HG02798 (cell line): ENCODE results near the gene FBXW12.

ENCODE experiments used
- ATAC-seq: cut with Tn5 transposase; IDR thresholded peaks from one replicate; pipeline ENCODE4 v1.9.1; 2021; ENCODE audit warnings: mild to moderate bottlenecking; ENCODE audit not compliant: unreplicated experiment, poor library complexity

FBXW12 gene

DNA sequence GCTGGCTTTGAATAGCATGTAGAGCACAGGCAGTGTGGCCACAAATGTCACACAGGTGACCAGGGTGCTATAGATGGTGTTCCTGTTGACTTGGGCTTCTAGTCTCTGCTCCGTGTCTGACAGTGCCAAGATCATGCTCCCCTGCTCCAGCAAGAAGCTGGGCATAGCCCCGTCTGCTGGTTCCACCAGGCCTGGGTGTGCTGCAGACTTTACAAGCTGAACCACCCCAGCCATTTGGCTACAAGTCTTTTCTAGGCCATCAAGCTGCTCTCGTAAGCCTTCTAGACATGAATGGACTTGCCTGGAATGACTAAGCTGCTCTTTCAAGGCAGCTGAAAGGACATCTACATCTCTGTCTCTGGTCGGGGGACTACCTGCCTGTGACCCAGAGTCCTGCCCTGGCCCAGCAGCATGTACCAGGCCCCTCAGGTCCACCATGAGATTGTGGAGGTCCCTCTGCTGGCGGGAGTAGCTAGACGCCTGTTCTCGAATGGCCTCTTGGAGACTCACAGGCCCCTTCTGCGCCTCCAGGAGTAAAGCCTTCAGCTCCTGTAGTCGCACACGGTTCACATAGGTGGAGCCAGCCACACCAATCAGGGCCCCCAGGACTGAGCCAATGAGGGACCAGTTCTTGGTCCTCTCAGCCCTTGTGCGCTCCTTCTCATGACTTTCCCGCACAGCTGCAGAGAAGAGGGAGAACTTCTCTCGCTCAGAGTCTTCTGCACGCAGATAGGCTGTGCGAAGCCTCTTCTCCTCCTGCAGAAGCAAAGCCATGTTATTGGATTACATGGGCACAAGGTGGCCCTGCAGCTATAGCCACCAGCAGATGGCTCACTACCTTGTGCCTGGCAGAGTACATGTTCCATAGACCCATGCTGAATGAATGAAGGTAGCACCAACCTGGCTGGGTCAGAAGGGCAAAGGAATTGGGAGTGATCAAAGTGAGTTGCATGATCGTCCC, 60.7 kb downstream of the FBXW12 start:
- ATAC-seq = no peak

DNA sequence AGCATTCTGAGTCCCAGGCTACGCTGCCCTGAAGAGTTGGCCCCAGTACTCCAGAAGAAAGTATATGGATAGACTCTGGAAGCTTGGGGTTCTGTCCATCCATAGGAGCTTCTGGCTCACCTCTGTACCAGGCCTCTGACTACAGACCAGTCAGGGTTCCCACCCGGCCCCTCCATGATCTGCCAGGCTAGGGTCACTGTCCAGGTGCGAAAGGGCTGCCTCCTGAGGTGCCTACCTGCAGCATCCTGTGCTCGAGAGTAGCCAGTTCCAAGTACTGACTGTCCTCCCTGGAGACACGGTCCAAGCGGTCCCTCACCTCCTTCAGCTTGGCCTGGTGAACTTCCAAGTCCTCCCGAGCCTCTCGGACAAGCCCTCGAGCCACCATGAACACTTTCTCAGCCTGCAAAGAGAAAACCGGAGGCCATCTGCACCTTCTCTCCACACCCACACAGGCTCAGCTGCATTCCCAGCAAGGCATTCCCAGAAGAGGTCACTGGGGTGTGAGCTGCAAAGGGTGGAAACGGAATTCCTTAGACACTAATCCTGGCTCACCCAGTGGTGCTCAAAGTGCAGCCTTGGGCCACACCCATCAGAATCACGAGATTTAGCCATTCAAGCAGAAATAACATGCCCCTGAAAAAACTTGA, 61.6 kb downstream of the FBXW12 start:
- ATAC-seq = no peak

DNA sequence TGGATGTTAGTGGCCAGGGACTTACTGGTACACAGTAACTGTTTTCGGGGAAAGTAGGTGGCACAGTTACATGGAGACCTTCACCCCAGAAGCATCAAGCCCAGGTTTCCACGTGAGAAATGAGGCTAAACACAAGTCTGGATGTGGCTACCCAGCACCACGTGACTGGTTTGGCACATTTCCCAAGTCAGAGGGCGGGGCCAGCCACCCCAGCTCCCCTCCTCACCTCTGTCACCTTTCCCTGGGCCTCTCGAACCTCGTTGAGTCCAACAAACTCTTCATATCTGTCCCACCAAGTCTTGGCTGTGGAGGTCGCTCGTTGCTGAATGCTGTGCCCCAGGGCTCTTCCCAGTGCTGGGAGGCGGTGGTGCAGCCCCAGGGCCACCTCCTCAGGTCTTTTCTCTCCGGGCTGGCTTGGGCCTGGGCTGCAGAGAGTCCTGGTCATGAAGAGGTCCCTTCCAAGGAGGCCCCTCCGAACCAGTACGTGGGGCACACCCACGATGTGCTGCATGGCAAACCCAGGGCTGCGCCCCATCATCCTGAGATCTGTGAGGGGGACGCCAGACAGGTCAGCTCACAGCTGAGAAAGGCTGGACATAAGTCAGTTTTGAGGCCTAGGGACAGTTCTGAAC, 62.7 kb downstream of the FBXW12 start:
- no peak for ATAC-seq

DNA sequence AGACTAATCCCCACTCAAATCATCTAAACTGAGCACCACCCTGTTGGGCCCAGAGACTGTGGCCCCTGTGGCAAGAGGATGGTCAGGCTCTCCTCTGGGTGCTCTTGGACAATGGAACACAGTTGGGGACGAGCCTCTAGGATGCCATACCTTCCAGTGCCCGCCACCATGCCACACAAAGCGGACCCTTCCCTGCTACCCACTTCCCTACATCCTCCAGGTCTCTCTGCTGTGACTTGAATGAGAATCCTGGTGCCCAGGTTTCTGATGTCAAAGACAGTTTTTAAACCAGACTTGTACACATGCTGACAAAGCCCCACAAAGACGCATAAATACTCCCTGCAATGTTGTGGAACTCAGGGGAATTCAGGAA, 63.2 kb downstream of the FBXW12 start:
- ATAC-seq = no peak

DNA sequence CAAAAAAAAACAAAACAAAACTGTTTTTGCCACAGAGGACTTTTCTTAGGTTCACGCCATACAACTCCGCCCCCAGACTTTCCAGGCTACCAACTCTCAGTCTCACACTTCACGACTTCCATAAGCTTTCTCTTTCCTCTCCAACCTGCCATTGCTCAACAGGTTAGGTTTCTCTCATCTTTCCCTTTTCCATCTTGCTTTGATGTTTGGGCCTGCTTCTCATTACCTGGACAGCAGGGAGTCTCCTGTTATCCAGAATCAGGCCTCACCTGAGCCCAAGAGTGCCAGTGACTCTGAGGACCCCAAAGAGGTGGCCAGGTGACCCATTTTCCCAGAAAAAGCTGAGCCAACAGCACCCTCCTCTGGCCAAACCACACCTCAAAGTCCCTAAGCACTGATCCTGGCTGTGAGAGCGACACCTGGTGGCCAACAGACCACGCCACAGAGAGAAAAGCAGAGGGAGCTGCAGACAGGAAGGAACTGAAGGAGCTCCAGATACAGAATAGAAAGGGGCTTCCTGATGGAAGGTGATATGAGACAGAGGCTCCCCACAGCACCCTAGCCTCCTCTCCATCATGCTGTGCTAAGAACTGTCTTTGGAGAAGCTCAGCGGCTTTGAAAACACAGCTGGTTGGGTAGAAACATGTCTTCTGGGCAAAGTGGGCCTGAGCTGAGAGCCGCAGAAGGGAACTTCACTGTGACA, 63.9 kb downstream of the FBXW12 start:
- peak; percentile 22 for ATAC-seq

DNA sequence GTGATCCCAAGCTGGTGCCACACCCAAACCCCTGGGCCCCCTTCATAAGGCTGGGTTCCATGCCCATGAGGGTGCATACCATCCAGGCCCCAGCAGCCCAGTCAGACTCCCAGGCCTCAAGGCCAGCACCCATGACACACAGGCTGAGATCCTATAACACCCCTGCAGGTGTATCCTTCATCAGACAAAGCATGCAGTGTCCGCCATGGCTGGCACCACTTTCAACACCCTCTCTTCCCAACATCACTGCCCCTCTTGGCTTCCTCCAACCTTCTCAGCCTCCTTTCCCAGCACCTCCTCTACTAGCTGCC, 64.4 kb downstream of the FBXW12 start:
- no peak for ATAC-seq

DNA sequence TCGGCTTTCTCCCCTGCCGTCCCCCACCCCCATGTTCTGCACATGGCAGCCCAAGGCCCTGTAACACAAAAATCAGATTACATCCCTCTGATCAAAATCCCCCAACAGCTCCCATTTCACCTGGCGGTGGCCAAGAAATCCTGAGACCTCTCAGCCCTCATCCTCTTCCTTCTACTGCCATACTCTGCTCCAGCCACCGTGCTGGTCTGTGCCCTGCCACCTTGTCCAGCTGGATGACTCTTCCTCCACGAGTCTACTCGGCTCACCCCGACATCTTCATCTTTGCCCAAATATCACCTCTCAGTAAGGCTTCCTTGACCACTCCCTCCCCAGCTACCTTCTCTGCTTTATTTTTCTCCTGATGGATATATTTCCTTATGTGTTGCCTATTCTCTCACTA, 64.8 kb downstream of the FBXW12 start:
- ATAC-seq = no peak

DNA sequence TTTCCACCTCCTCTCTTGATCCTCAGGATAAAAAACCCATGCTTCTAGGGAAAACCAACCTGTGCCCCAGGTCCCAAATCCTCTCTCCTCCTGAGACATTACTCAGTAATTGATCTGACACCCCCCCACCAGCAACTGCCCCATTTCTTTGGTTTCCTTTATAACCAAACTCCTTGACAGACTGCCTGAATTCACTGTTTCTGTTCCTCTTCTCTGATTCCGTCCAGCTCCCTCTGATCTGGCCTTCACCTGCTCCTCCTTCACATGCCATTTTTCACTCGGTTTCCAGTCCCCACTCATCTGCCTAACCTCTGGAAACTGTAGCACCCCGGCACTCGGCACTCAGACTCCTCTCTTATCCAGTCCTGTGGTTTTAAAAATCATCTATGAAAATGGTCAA, 65.8 kb downstream of the FBXW12 start:
- ATAC-seq = no peak

DNA sequence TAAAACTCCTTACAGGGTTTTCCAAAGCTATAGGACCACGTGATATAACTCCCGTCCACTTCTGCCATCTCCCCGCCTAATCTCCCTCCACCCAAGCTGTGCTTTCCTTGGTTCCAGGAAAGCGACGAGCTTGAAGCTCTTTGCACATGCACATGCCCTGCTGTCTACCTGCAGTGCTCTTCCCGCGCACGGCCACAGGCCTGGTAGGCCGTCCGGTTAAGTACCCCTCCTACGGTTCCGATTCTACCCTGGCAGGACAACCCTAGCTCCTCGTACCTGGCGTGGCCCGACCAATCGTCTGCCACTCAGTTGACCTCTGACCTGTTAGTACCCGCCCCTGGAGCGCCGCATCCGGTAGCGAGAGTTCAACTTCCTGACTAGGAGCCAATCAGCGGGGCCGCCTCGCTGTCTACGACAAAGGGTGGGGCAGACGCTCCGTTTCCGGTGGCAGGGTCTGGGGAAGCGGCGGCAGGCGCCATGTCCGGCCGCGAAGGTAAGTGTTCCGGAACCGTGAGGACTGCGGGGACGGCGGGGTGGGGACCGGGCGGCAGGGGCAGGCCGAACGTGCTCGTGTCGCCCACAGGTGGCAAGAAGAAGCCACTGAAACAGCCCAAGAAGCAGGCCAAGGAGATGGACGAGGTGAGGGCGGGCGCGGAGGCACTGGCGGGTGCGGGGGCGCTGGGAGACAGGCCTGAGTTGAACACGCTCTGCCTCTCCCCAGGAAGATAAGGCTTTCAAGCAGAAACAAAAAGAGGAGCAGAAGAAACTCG, 68.0 kb downstream of the FBXW12 start, which contains the start of the genes CCDC51 and TMA7:
Gene CCDC51 (minus strand): TSS at position 300 of the 770 bp plus-strand sequence. CDS start 4,991 bp downstream, outside the sequence.
Gene TMA7 (plus strand): TSS at position 438 of the 770 bp plus-strand sequence. CDS start 40 bp downstream, at position 478.
- peak; percentile 97 for ATAC-seq

DNA sequence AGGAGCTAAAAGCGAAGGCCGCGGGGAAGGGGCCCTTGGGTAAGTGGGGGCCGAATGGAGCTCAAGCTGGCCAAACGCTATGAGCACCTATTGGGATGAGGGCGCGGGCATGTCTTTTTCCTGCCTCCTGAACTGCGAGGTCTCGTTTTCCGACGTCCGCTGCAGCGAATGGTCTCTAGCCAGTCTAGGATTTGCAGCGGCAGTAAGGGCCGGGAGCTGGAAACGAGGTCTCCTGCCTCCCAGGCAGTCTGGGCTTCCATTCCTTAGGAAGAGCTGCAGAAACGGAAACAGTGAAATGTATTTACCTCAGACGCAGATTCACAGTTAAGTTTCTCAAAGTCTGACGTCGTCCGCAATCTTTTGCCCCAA, 68.6 kb downstream of the FBXW12 start:
- no peak for ATAC-seq

DNA sequence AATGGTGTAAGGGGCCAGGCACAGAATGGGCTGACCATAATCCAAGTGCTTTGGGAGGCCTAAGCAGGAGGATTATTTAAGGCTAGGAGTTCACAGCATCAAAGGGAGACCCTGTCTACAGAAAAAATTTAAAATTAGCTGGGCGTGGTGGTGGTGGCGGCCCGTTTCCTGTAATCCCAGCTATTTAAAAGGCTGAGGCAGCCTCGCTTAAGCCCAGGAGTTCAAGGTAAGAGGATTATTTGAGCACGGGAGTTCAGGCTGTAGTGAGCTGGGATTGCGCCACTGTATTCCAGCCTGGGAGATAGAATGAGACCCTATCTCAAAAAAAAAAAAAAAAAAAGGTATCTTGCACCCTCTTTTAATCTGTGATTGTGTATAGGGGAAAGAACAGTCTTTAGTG, 69.9 kb downstream of the FBXW12 start:
- ATAC-seq = no peak
